IMR-90 (cell line): Measurements from ENCODE around the gene CTPS2.

Experiments
- CHD1 ChIP-seq: IDR thresholded peaks from 2 replicates; pipeline ENCODE4 v1.6.1; 2012; ENCODE audit warnings: low read depth, low read length, improper control_type of control experiment
- TF ChIP-seq, protein P1 (sequence below): fragments of 150-350 bp; IDR thresholded peaks from 2 replicates; pipeline ENCODE4 v1.6.1; 2017; ENCODE audit warnings: mild to moderate bottlenecking, antibody characterized with exemption, low read length, low read depth

DNA sequence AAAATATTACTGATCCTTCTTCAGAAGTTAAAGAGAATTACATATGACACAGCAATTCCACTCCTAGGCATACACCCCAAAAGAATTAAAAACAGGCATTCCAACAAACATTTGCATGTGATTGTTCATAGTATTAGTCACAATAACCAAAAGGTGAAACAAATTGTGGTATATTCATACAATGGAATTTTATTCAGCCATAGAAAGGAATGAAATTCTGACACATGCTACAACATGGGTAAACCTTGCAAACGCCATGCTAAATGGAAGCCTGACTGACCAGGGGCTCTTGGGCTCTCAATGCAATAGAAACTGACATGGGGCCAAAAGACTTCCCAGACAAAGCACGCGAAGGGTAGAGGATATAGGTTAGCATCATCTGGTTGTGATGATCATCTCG lies 124.6 kb downstream of the CTPS2 start:
- TF ChIP-seq CHD1 = no peak
- TF ChIP-seq, protein P1, sequence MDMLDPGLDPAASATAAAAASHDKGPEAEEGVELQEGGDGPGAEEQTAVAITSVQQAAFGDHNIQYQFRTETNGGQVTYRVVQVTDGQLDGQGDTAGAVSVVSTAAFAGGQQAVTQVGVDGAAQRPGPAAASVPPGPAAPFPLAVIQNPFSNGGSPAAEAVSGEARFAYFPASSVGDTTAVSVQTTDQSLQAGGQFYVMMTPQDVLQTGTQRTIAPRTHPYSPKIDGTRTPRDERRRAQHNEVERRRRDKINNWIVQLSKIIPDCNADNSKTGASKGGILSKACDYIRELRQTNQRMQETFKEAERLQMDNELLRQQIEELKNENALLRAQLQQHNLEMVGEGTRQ = no peak
